GM12878 (cell line): ENCODE measurements around the gene FNDC8. TPM values are rescaled to one million over a fixed set of nuclear protein-coding genes. Genes with fewer than 3 reads are reported as not detected.

Experiments
- ATAC-seq: fragments of 200-7000 bp; cut with Tn5 transposase; 3 replicates; pipeline ENCODE4 v1.9.1; 2020; ENCODE audit warnings: mild to moderate bottlenecking, moderate library complexity
- BruUV-seq: library from RNA; stranded (reverse); fragments of 400-500 nt; replicated peaks from 2 replicates; lab custom pipeline; 2021; lab: Mats Ljungman, UMichigan
- CTCF ChIA-PET: fragments of 300-600 bp; sonication (Branson Sonifier 250); formaldehyde crosslinking; extraction: SDS; loops from one replicate; lab custom pipeline; 2021; ENCODE audit warnings: inconsistent platforms; lab: Yijun Ruan, JAX
- POLR2A ChIA-PET: fragments of 350-600 bp; formaldehyde crosslinking; extraction: SDS; loops from one replicate; lab custom pipeline; 2021; ENCODE audit warnings: inconsistent platforms; lab: Charles Lee
- RAD21 ChIA-PET: fragments of 300-600 bp; sonication (Branson Sonifier 250); formaldehyde crosslinking; loops from one replicate; lab custom pipeline; 2023; ENCODE audit warnings: antibody characterized with exemption; ENCODE audit not compliant: unreplicated experiment; lab: Charles Lee
- SMC1A ChIA-PET: fragments of 300-600 bp; sonication (Branson Sonifier 250); formaldehyde crosslinking; loops from one replicate; lab custom pipeline; 2023; ENCODE audit not compliant: unreplicated experiment, uncharacterized antibody; lab: Charles Lee
- DNase-seq: peaks from one replicate; pipeline ENCODE4 v3.0.0-alpha.2; 2011; ENCODE audit warnings: low read depth, low spot score
- FAIRE-seq: peaks from 3 replicates; lab custom pipeline; 2011; peaks lifted over from hg19 to GRCh38; lab: Jason Lieb, UNC
- H2AFZ ChIP-seq: 2 replicates; pipeline ENCODE4 v1.6.0; 2011; ENCODE audit warnings: low read depth, low read length, control low read depth; ENCODE audit not compliant: control insufficient read depth
- H3K27ac ChIP-seq: 2 replicates; pipeline ENCODE4 v1.5.1; 2011; ENCODE audit warnings: control low read depth; ENCODE audit not compliant: control insufficient read depth, insufficient read depth
- H3K27me3 ChIP-seq, 2 experiments: replicated peaks in 1 of 2; 2 replicates each; pipeline versions ENCODE4 v1.6.0 to v1.6.1; 2011; ENCODE audit warnings: low read length in 1 of 2; ENCODE audit not compliant: control insufficient read depth in 2 of 2, insufficient read depth in 2 of 2
- H3K36me3 ChIP-seq, 2 experiments: 2 replicates each; pipeline ENCODE4 v1.5.1; 2011; ENCODE audit warnings: low read length in 1 of 2; ENCODE audit not compliant: control insufficient read depth in 2 of 2, insufficient read depth in 2 of 2
- H3K4me1 ChIP-seq: 2 replicates; pipeline ENCODE4 v1.6.1; 2011; ENCODE audit warnings: mild to moderate bottlenecking, low read length, moderate library complexity, mixed read lengths; ENCODE audit not compliant: control insufficient read depth, insufficient read depth
- H3K4me2 ChIP-seq: 2 replicates; pipeline ENCODE4 v1.6.0; 2011; ENCODE audit warnings: control low read depth; ENCODE audit not compliant: control insufficient read depth, insufficient read depth
- H3K4me3 ChIP-seq: fragments of 200-600 bp; sonication (generic); 2 replicates; pipeline ENCODE4 v1.5.1; 2016
- H3K79me2 ChIP-seq: 2 replicates; pipeline ENCODE4 v1.6.0; 2011; ENCODE audit warnings: low read length; ENCODE audit not compliant: control insufficient read depth, insufficient read depth
- H3K9ac ChIP-seq: 2 replicates; pipeline ENCODE4 v1.8.0; 2011; ENCODE audit warnings: low read length, control low read depth, mixed read lengths; ENCODE audit not compliant: control insufficient read depth, insufficient read depth
- H3K9me3 ChIP-seq: replicated peaks from 3 replicates; pipeline ENCODE4 v1.5.1; 2011; ENCODE audit warnings: mild to moderate bottlenecking, low read length; ENCODE audit not compliant: control insufficient read depth, insufficient read depth
- H4K20me1 ChIP-seq: 2 replicates; pipeline ENCODE4 v1.6.0; 2011; ENCODE audit not compliant: control insufficient read depth, insufficient read depth
- BRCA1 ChIP-seq: IDR thresholded peaks from 2 replicates; pipeline ENCODE4 v1.6.1; 2011; ENCODE audit warnings: low read depth, low read length, improper control_type of control experiment
- GABPA ChIP-seq: IDR thresholded peaks from 2 replicates; pipeline ENCODE4 v1.6.1; 2014; ENCODE audit warnings: antibody characterized with exemption, low read depth, mild to moderate bottlenecking, inconsistent platforms
- HCFC1 ChIP-seq: fragments of 150-350 bp; IDR thresholded peaks from 2 replicates; pipeline ENCODE4 v1.6.1; 2014; ENCODE audit warnings: low read length
- HDGF ChIP-seq: fragments of 450-650 bp; IDR thresholded peaks from 2 replicates; pipeline ENCODE4 v1.6.1; 2016; ENCODE audit warnings: antibody characterized with exemption
- JUNB ChIP-seq: IDR thresholded peaks from 2 replicates; pipeline ENCODE4 v1.6.1; 2016; ENCODE audit warnings: antibody characterized with exemption, mild to moderate bottlenecking
- NFXL1 ChIP-seq: fragments of 450-650 bp; IDR thresholded peaks from 2 replicates; pipeline ENCODE4 v1.6.1; 2017; ENCODE audit warnings: antibody characterized with exemption, mild to moderate bottlenecking, borderline replicate concordance
- RCOR1 ChIP-seq: conservative IDR thresholded peaks from 2 replicates; pipeline ENCODE4 v1.6.1; 2012; ENCODE audit warnings: low read depth, low read length, improper control_type of control experiment
- SMAD5 ChIP-seq: IDR thresholded peaks from 2 replicates; pipeline ENCODE4 v1.6.1; 2016; ENCODE audit warnings: antibody characterized with exemption, low read depth
- TCF12 ChIP-seq: IDR thresholded peaks from 2 replicates; pipeline ENCODE4 v1.6.1; 2011; ENCODE audit warnings: low read depth, mild to moderate bottlenecking, low read length
- ZNF207 ChIP-seq: fragments of 450-650 bp; IDR thresholded peaks from 2 replicates; pipeline ENCODE4 v1.6.1; 2014; ENCODE audit warnings: antibody characterized with exemption, mild to moderate bottlenecking, borderline replicate concordance
- ZNF24 ChIP-seq: fragments of 450-650 bp; IDR thresholded peaks from 2 replicates; pipeline ENCODE4 v1.6.1; 2017; ENCODE audit warnings: antibody characterized with exemption, mild to moderate bottlenecking
- ZNF274 ChIP-seq: IDR thresholded peaks from one replicate; pipeline ENCODE4 v1.8.0; 2011; ENCODE audit not compliant: insufficient read length, insufficient read depth
- WGBS: methylation state at CpG from one replicate; pipeline ENCODE4 v1.1.6; 2016; ENCODE audit warnings: low lambda C conversion rate; ENCODE audit not compliant: insufficient replicate concordance, insufficient coverage; ENCODE audit errors: missing lambda C conversion rate; 5-methylcytosine and 5-hydroxymethylcytosine counted together
- in situ Hi-C: fragments of 300-500 bp; cut with MboI; formaldehyde crosslinking; loops from 9 replicates; pipeline ENCODE4 v1.14.3; 2018; ENCODE audit warnings: mixed read lengths
- intact Hi-C: fragments of 100-400 bp; cut with micrococcal nuclease; formaldehyde crosslinking; loops from one replicate; pipeline ENCODE4 v1.14.2; 2022; ENCODE audit not compliant: unreplicated experiment
- polyA plus RNA-seq, 11 experiments: library from polyadenylated mRNA; depleted of rRNA in 4 of 11; unstranded in 6 of 11; stranded (reverse) in 5 of 11; fragments of >200 nt; fragmentation: Nextera tagmentation in 4 of 11; fragmentation: Illumina TruSeq in 1 of 11; extraction: Ambion mirVana in 4 of 11; extraction: Trizol in 1 of 11; gene quantifications; 1 replicate in 1 of 11; 2 replicates in 10 of 11; pipeline versions ENCODE4 v1.2.1 to v1.2.3, GENCODE V29; 2011 to 2016; ENCODE audit warnings: inconsistent platforms in 2 of 11, missing spikeins in 2 of 11, low read depth in 1 of 11
- total RNA-seq, 4 experiments: library from RNA; depleted of rRNA in 3 of 4; stranded (reverse); fragments of >200 nt in 3 of 4; fragmentation: Illumina TruSeq in 1 of 4; extraction: Trizol in 1 of 4; gene quantifications; 2 replicates each; pipeline versions ENCODE4 v1.2.1 to v1.2.3, GENCODE V29; 2013 to 2021
- TF ChIP-seq, protein P1 (sequence below): fragments of 150-350 bp; IDR thresholded peaks from 2 replicates; pipeline ENCODE4 v1.6.1; 2016; ENCODE audit warnings: low read depth, low read length
- TF ChIP-seq, protein P2 (sequence below): fragments of 450-650 bp; IDR thresholded peaks from 2 replicates; pipeline ENCODE4 v1.6.1; 2017; ENCODE audit warnings: antibody characterized with exemption, mild to moderate bottlenecking, moderate library complexity
- TF ChIP-seq, protein P3 (sequence below): IDR thresholded peaks from 2 replicates; pipeline ENCODE4 v1.6.1; 2012; ENCODE audit warnings: improper control_type of control experiment, low read depth, low read length; ENCODE audit not compliant: insufficient replicate concordance

The FNDC8 gene
- total and polyA plus RNA-seq, 10 of the 15 experiments (the other 5 are each of a cell fraction or from before 2014, with no cell fraction given) = 0.06 to 0.15 (median 0.11) TPM; not detected in 7

DNA sequence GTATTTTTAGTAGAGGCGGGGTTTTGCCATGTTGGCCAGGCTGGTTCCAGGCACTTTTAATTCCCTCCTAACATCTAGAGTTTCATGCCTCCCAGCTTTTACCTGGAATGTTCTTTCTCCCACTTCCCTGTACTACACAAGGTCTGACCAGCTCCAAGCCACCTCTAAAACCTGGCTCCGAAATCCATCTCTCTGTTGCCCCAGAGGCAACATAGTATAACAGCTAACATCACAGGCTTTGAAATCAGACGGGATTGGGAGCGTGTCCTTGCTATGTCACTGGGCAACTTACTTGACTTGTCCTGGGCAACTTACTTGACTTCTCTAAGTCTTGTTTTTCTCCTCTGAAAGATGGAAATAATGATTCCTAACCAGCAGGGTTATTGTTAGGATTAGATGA lies 41.3 kb downstream of the FNDC8 start:
- H3K4me3 ChIP-seq = no peak overlapping the region
- CTCF ChIA-PET = no interaction called here
- H3K4me2 ChIP-seq = no peak overlapping the region
- POLR2A ChIA-PET = interaction anchor here (0.6 kb wide), 1 partner anchor 406 kb away, joined by 3 read pairs; no protein-coding TSS in a partner anchor
- ATAC-seq (no peak), FAIRE-seq (no peak), DNase-seq (no peak)
- SMC1A ChIA-PET = no interaction called here
- BruUV-seq = no TSS peak
- in situ Hi-C loops (loop anchor here (10.0 kb wide), 1 partner anchor 582 kb away; no protein-coding TSS in a partner anchor), intact Hi-C loops (no loop called here)
- H3K27ac ChIP-seq = no peak overlapping the region
- no peaks in the 10 kb centered on the region for H3K9me3 ChIP-seq
- WGBS = 50% methylated on average over 4 of the region's 4 CpGs
- no peak overlapping the region for H3K9ac ChIP-seq
- no peak overlapping the region for H2AFZ ChIP-seq
- H3K79me2 ChIP-seq = no peaks in the 10 kb centered on the region
- RAD21 ChIA-PET = no interaction called here
- H4K20me1 ChIP-seq = no peaks in the 10 kb centered on the region
- peaks cover 1 to 3% of the 10 kb centered on the region in 2 experiments; a peak in 3 of 4 replicates for H3K27me3 ChIP-seq
- H3K4me1 ChIP-seq = no peaks in the 10 kb centered on the region
- no peaks in the 10 kb centered on the region for H3K36me3 ChIP-seq
- no peak for TF ChIP-seq SMAD5
- TF ChIP-seq ZNF207 = no peak
- TF ChIP-seq, protein P1, sequence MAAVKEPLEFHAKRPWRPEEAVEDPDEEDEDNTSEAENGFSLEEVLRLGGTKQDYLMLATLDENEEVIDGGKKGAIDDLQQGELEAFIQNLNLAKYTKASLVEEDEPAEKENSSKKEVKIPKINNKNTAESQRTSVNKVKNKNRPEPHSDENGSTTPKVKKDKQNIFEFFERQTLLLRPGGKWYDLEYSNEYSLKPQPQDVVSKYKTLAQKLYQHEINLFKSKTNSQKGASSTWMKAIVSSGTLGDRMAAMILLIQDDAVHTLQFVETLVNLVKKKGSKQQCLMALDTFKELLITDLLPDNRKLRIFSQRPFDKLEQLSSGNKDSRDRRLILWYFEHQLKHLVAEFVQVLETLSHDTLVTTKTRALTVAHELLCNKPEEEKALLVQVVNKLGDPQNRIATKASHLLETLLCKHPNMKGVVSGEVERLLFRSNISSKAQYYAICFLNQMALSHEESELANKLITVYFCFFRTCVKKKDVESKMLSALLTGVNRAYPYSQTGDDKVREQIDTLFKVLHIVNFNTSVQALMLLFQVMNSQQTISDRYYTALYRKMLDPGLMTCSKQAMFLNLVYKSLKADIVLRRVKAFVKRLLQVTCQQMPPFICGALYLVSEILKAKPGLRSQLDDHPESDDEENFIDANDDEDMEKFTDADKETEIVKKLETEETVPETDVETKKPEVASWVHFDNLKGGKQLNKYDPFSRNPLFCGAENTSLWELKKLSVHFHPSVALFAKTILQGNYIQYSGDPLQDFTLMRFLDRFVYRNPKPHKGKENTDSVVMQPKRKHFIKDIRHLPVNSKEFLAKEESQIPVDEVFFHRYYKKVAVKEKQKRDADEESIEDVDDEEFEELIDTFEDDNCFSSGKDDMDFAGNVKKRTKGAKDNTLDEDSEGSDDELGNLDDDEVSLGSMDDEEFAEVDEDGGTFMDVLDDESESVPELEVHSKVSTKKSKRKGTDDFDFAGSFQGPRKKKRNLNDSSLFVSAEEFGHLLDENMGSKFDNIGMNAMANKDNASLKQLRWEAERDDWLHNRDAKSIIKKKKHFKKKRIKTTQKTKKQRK = no peak
- TF ChIP-seq TCF12 = no peak
- TF ChIP-seq ZNF274 = no peak
- no peak for TF ChIP-seq GABPA
- TF ChIP-seq HCFC1 = no peak
- TF ChIP-seq, protein P2, sequence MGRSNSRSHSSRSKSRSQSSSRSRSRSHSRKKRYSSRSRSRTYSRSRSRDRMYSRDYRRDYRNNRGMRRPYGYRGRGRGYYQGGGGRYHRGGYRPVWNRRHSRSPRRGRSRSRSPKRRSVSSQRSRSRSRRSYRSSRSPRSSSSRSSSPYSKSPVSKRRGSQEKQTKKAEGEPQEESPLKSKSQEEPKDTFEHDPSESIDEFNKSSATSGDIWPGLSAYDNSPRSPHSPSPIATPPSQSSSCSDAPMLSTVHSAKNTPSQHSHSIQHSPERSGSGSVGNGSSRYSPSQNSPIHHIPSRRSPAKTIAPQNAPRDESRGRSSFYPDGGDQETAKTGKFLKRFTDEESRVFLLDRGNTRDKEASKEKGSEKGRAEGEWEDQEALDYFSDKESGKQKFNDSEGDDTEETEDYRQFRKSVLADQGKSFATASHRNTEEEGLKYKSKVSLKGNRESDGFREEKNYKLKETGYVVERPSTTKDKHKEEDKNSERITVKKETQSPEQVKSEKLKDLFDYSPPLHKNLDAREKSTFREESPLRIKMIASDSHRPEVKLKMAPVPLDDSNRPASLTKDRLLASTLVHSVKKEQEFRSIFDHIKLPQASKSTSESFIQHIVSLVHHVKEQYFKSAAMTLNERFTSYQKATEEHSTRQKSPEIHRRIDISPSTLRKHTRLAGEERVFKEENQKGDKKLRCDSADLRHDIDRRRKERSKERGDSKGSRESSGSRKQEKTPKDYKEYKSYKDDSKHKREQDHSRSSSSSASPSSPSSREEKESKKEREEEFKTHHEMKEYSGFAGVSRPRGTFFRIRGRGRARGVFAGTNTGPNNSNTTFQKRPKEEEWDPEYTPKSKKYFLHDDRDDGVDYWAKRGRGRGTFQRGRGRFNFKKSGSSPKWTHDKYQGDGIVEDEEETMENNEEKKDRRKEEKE = no peak
- TF ChIP-seq BRCA1 = no peak
- TF ChIP-seq JUNB = no peak
- no peak for TF ChIP-seq NFXL1
- TF ChIP-seq HDGF = no peak
- TF ChIP-seq, protein P3, sequence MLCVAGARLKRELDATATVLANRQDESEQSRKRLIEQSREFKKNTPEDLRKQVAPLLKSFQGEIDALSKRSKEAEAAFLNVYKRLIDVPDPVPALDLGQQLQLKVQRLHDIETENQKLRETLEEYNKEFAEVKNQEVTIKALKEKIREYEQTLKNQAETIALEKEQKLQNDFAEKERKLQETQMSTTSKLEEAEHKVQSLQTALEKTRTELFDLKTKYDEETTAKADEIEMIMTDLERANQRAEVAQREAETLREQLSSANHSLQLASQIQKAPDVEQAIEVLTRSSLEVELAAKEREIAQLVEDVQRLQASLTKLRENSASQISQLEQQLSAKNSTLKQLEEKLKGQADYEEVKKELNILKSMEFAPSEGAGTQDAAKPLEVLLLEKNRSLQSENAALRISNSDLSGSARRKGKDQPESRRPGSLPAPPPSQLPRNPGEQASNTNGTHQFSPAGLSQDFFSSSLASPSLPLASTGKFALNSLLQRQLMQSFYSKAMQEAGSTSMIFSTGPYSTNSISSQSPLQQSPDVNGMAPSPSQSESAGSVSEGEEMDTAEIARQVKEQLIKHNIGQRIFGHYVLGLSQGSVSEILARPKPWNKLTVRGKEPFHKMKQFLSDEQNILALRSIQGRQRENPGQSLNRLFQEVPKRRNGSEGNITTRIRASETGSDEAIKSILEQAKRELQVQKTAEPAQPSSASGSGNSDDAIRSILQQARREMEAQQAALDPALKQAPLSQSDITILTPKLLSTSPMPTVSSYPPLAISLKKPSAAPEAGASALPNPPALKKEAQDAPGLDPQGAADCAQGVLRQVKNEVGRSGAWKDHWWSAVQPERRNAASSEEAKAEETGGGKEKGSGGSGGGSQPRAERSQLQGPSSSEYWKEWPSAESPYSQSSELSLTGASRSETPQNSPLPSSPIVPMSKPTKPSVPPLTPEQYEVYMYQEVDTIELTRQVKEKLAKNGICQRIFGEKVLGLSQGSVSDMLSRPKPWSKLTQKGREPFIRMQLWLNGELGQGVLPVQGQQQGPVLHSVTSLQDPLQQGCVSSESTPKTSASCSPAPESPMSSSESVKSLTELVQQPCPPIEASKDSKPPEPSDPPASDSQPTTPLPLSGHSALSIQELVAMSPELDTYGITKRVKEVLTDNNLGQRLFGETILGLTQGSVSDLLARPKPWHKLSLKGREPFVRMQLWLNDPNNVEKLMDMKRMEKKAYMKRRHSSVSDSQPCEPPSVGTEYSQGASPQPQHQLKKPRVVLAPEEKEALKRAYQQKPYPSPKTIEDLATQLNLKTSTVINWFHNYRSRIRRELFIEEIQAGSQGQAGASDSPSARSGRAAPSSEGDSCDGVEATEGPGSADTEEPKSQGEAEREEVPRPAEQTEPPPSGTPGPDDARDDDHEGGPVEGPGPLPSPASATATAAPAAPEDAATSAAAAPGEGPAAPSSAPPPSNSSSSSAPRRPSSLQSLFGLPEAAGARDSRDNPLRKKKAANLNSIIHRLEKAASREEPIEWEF = no peak
- no peak for TF ChIP-seq ZNF24
- TF ChIP-seq RCOR1 = no peak
